ENCODE measurements around the gene SORCS3. TPM values are rescaled to one million over a fixed set of nuclear protein-coding genes. Genes with fewer than 3 reads are reported as not detected.

Gene SORCS3
- total RNA-seq, 1 donor from 2014 or later = 0.31 TPM

GRCh38 chr10:104872691-104873090 is 231.6 kb downstream of the SORCS3 start:
- Mint-ChIP-seq H3K4me1 (ENCODE audit: low read depth) (no peaks in the 10 kb centered on the region), H3K27me3 (peaks cover 13% of the 10 kb centered on the region), H3K9me3 (ENCODE audit: low read depth) (no peaks in the 10 kb centered on the region), H3K36me3 (ENCODE audit: insufficient read depth) (no peaks in the 10 kb centered on the region), H3K4me3 (ENCODE audit: low read depth) (no peak overlapping the region), H3K27ac (no peak overlapping the region)
- no peak for DNase-seq (ENCODE audit: low spot score, unreplicated experiment)
- no peak for TF ChIP-seq CTCF (IDR thresholded peaks at IDR 0.05; ENCODE audit: unreplicated experiment)

- Mint-ChIP-seq H3K27ac (no peak overlapping the region), H3K9me3 (ENCODE audit: low read depth) (no peaks in the 10 kb centered on the region), H3K4me1 (ENCODE audit: low read depth) (no peaks in the 10 kb centered on the region), H3K36me3 (ENCODE audit: insufficient read depth) (no peaks in the 10 kb centered on the region), H3K27me3 (peaks cover 13% of the 10 kb centered on the region), H3K4me3 (ENCODE audit: low read depth) (no peak overlapping the region)
- DNase-seq (ENCODE audit: low spot score, unreplicated experiment) = no peak
- TF ChIP-seq CTCF (IDR thresholded peaks at IDR 0.05; ENCODE audit: unreplicated experiment) = no peak
Measured at GRCh38 chr10:104873161-104873560, 232.1 kb downstream of the SORCS3 start.

- no peak for DNase-seq (ENCODE audit: low spot score, unreplicated experiment)
- Mint-ChIP-seq H3K36me3 (ENCODE audit: insufficient read depth) (no peaks in the 10 kb centered on the region), H3K4me1 (ENCODE audit: low read depth) (no peaks in the 10 kb centered on the region), H3K27me3 (peaks cover 23% of the 10 kb centered on the region), H3K9me3 (ENCODE audit: low read depth) (no peaks in the 10 kb centered on the region), H3K27ac (no peak overlapping the region), H3K4me3 (ENCODE audit: low read depth) (no peak overlapping the region)
- no peak for TF ChIP-seq CTCF (IDR thresholded peaks at IDR 0.05; ENCODE audit: unreplicated experiment)
Measured at GRCh38 chr10:104875561-104875960, 234.5 kb downstream of the SORCS3 start.

GRCh38 chr10:104880624-104881398 is 239.7 kb downstream of the SORCS3 start:
- Mint-ChIP-seq H3K27ac (no peak overlapping the region), H3K9me3 (ENCODE audit: low read depth) (no peaks in the 10 kb centered on the region), H3K4me3 (ENCODE audit: low read depth) (no peak overlapping the region), H3K27me3 (peaks cover 41% of the 10 kb centered on the region), H3K36me3 (ENCODE audit: insufficient read depth) (no peaks in the 10 kb centered on the region), H3K4me1 (ENCODE audit: low read depth) (peaks cover 2% of the 10 kb centered on the region)
- no peak for DNase-seq (ENCODE audit: low spot score, unreplicated experiment)
- TF ChIP-seq CTCF (IDR thresholded peaks at IDR 0.05; ENCODE audit: unreplicated experiment) = no peak

GRCh38 chr10:104881740-104882139 is 240.7 kb downstream of the SORCS3 start:
- no peaks in the 10 kb centered on the region for H3K36me3 Mint-ChIP-seq (ENCODE audit: insufficient read depth)
- H3K27me3 Mint-ChIP-seq = peaks cover 42% of the 10 kb centered on the region
- H3K27ac Mint-ChIP-seq = no peak overlapping the region
- no peak for DNase-seq (ENCODE audit: low spot score, unreplicated experiment)
- no peak for TF ChIP-seq CTCF (IDR thresholded peaks at IDR 0.05; ENCODE audit: unreplicated experiment)
- H3K4me3 Mint-ChIP-seq (ENCODE audit: low read depth) = no peak overlapping the region
- H3K9me3 Mint-ChIP-seq (ENCODE audit: low read depth) = no peaks in the 10 kb centered on the region
- peaks cover 2% of the 10 kb centered on the region for H3K4me1 Mint-ChIP-seq (ENCODE audit: low read depth)

Data from progenitor cell of endocrine pancreas (in vitro differentiated cells).